Body of pancreas (tissue), 4 donors: ENCODE measurements around the gene ACP7.

ENCODE experiments used
- POLR2A ChIP-seq, 3 donors: fragments of 450-650 bp; IDR thresholded peaks; one replicate each; pipeline ENCODE4 v1.6.1; 2016; ENCODE audit warnings: antibody characterized with exemption in 3 of 3, mild to moderate bottlenecking in 2 of 3
- TF ChIP-seq, protein P1 (sequence below), 7 experiments: fragments of 450-650 bp in 4 of 7; fragments of 200-600 bp in 3 of 7; sonication (generic) in 3 of 7; IDR thresholded peaks; one replicate each; pipeline ENCODE4 v1.5.1; 2016 to 2019; ENCODE audit warnings: antibody characterized with exemption in 7 of 7

GRCh38 chr19:39131255-39131755 is 47.1 kb downstream of the ACP7 start:
- TF ChIP-seq, protein P1, sequence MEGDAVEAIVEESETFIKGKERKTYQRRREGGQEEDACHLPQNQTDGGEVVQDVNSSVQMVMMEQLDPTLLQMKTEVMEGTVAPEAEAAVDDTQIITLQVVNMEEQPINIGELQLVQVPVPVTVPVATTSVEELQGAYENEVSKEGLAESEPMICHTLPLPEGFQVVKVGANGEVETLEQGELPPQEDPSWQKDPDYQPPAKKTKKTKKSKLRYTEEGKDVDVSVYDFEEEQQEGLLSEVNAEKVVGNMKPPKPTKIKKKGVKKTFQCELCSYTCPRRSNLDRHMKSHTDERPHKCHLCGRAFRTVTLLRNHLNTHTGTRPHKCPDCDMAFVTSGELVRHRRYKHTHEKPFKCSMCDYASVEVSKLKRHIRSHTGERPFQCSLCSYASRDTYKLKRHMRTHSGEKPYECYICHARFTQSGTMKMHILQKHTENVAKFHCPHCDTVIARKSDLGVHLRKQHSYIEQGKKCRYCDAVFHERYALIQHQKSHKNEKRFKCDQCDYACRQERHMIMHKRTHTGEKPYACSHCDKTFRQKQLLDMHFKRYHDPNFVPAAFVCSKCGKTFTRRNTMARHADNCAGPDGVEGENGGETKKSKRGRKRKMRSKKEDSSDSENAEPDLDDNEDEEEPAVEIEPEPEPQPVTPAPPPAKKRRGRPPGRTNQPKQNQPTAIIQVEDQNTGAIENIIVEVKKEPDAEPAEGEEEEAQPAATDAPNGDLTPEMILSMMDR (IDR thresholded peaks at IDR 0.05) = no peak
- no peak for TF ChIP-seq POLR2A (IDR thresholded peaks at IDR 0.05)
